CD4-positive, alpha-beta T cell treated with Interleukin-1 beta for 1 hour (primary cell): Measurements from ENCODE around the gene EPC1.

ENCODE experiments used
- DNase-seq, 2 donors: peaks; one replicate each; pipeline ENCODE4 v3.0.0-alpha.2; 2020 to 2022

Gene EPC1

GRCh38 chr10:32333849-32334248, 13.1 kb downstream of the EPC1 start:
- no peak for DNase-seq

- DNase-seq, result peak; percentile 76
Observed at GRCh38 chr10:32332299-32332750, 14.6 kb downstream of the EPC1 start.

- no peak for DNase-seq
Observed at GRCh38 chr10:32331606-32332005, 15.4 kb downstream of the EPC1 start.

- no peak for DNase-seq
Observed at GRCh38 chr10:32330214-32330613, 16.7 kb downstream of the EPC1 start.

- no peak for DNase-seq
Observed at GRCh38 chr10:32329061-32329460, 17.9 kb downstream of the EPC1 start.

GRCh38 chr10:32328499-32328898, 18.5 kb downstream of the EPC1 start:
- DNase-seq, result peak in 1 of 2 donors; percentile 20

- DNase-seq, result no peak
Observed at GRCh38 chr10:32327364-32327691, 19.6 kb downstream of the EPC1 start.

- no peak for DNase-seq
Observed at GRCh38 chr10:32326680-32327363, 20.1 kb downstream of the EPC1 start.

- DNase-seq, result no peak
Observed at GRCh38 chr10:32326119-32326518, 20.8 kb downstream of the EPC1 start.

- no peak for DNase-seq
Observed at GRCh38 chr10:32323051-32323450, 23.9 kb downstream of the EPC1 start.

- no peak for DNase-seq
Observed at GRCh38 chr10:32321016-32321631, 25.8 kb downstream of the EPC1 start.

- DNase-seq, result peak in 1 of 2 donors; percentile 60
Observed at GRCh38 chr10:32318476-32318896, 28.5 kb downstream of the EPC1 start.

GRCh38 chr10:32317795-32318357, 29.1 kb downstream of the EPC1 start:
- DNase-seq, result peak in 1 of 2 donors; percentile 35

- no peak for DNase-seq
Observed at GRCh38 chr10:32315424-32315823, 31.5 kb downstream of the EPC1 start.

GRCh38 chr10:32314588-32314987, 32.4 kb downstream of the EPC1 start:
- no peak for DNase-seq

GRCh38 chr10:32308027-32308603, 38.8 kb downstream of the EPC1 start:
- DNase-seq, result no peak

GRCh38 chr10:32307609-32308008, 39.3 kb downstream of the EPC1 start:
- DNase-seq, result no peak

GRCh38 chr10:32299354-32299980, 47.5 kb downstream of the EPC1 start:
- DNase-seq, result no peak

GRCh38 chr10:32298075-32298812, 48.7 kb downstream of the EPC1 start:
- no peak for DNase-seq

GRCh38 chr10:32295027-32295426, 51.9 kb downstream of the EPC1 start:
- peak in 1 of 2 donors; percentile 10 for DNase-seq

GRCh38 chr10:32293581-32293980, 53.4 kb downstream of the EPC1 start:
- no peak for DNase-seq

- DNase-seq, result no peak
Observed at GRCh38 chr10:32279795-32280194, 67.2 kb downstream of the EPC1 start.

GRCh38 chr10:32273336-32273735, 73.6 kb downstream of the EPC1 start:
- no peak for DNase-seq
